ENCODE results near the gene C1orf122. TPM values are rescaled to one million over a fixed set of nuclear protein-coding genes. Genes with fewer than 3 reads are reported as not detected.
"Not testable (repeated sequence)": the region's sequence is repeated elsewhere in the genome, so short reads cannot be mapped to it uniquely, and the experiment has no call there.

C1orf122 gene
- 10 to 100 TPM; 20.9 to 35.2 (median 23.9) TPM for polyA plus RNA-seq (ENCODE audit: insufficient read length in 4 of 4)

GRCh38 chr1:37807555-37808368 is at the start of gene C1orf122, which contains the start of gene YRDC:
C1orf122 (plus strand) TSS chr1:37807790; CDS start chr1:37808405, 615 bp downstream.
YRDC (minus strand) TSS chr1:37808208; CDS start chr1:37808180, 28 bp downstream.
- peak; percentile 76 to 89 (median 80) for DNase-seq (ENCODE audit: low read depth in 4 of 4, low spot score in 3 of 4)

- no peak for DNase-seq (ENCODE audit: low read depth in 4 of 4, low spot score in 3 of 4)
Measured at GRCh38 chr1:37759451-37759850, 48.1 kb upstream of the C1orf122 start.

GRCh38 chr1:37761416-37762095 is 46.0 kb upstream of the C1orf122 start:
- DNase-seq (ENCODE audit: low read depth in 4 of 4, low spot score in 3 of 4): no peak

- DNase-seq (ENCODE audit: low read depth in 4 of 4, low spot score in 3 of 4): no peak
Measured at GRCh38 chr1:37762516-37762915, 45.1 kb upstream of the C1orf122 start.

DNA sequence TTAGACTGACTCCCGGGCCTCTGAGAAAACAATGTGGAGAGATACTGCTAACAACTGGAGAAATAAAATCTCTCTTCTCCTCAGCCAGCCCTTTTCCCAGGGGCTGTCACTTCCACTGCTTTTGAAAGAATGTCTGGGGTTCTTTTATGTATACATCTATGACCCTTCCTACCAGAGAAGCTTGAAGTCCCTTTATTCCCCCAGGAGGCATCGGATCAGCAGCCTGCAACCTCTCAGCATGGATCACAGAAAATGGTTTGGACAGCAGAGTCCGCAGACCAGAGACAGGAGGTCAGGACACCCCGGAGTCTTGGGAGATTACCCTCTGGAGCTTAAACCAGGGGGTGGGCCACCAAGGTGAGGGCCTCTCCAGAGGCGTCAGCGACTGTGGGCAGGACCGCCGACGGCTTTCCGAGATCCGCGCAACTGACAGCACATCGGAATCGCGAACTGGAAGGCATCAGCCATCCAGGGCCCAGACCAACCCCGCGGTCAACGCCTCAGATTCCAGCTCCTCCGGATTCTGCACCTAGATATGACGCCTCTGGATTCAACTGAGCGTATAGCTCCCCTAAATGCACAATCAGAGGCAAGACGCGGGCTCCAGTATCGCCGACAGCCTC is 43.7 kb upstream of the C1orf122 start:
- DNase-seq (ENCODE audit: low read depth in 4 of 4, low spot score in 3 of 4): no peak

DNA sequence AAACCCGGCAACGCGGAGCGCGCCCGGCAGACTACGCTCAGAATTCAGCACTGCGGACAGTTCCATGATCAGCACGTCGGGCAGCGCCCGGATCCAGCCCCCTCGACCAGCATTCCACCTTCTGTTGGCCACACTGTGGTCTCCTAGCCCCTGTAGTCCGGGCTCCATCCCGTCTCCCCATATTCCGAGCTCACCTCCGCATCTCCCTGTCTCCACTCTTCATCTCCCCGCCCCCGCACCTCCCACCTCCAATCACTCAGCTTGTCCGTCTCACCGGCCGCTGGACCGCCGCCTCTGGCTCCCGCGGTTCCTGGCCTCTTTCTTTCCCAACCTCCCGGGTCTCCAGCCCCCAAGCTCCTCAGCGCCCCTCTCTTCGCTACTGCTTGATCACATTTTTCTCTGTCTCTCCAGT is 43.2 kb upstream of the C1orf122 start:
- DNase-seq (ENCODE audit: low read depth in 4 of 4, low spot score in 3 of 4): peak; percentile 43 to 59 (median 53)

DNA sequence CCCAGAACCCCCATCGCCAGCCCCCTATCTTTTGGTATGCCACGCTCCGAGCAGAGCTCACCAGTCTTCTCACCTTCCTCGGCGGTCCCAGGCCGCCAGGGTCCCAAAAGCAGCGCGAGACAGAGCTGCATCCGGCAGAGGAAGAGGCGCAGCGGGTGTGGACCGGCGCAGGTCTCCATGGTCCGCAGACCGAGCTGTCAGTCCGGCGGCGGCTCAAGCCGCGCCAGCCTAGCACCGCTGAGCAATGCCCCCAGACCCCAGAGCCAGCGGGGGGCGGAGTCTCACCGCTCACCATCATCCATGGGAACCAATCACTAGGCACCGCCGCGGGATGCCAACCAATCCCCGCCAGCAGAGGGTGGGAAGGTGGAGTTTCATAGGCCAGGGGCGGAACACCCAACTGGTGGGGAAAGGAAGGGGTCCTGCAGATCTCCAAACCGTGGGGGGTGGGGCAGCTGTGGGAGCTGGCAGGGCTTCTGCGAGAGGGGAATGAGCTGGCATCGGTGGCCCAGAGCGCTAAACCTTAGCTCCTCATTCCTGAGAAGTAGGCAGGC is 42.6 kb upstream of the C1orf122 start, which contains the start of gene EPHA10:
TSS of gene EPHA10 (minus strand) at position 233 of the 554 bp plus-strand sequence. CDS start at position 179, 54 bp downstream.
- no peak for DNase-seq (ENCODE audit: low read depth in 4 of 4, low spot score in 3 of 4)

- no peak for DNase-seq (ENCODE audit: low read depth in 4 of 4, low spot score in 3 of 4)
Measured at GRCh38 chr1:37765916-37766664, 41.5 kb upstream of the C1orf122 start.

- no peak for DNase-seq (ENCODE audit: low read depth in 4 of 4, low spot score in 3 of 4)
Measured at GRCh38 chr1:37767488-37767887, 40.1 kb upstream of the C1orf122 start.

DNA sequence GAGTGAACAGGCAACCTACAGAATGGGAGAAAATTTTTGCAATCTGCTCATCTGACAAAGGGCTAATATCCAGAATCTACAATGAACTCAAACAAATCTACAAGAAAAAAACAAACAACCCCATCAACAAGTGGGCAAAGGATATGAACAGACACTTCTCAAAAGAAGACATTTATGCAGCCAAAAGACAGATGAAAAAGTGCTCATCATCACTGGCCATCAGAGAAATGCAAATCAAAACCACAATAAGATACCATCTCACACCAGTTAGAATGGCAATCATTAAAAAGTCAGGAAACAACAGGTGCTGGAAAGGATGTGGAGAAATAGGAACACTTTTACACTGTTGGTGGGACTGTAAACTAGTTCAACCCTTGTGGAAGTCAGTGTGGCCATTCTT is 36.1 kb upstream of the C1orf122 start:
- DNase-seq (ENCODE audit: low read depth in 4 of 4, low spot score in 3 of 4): not testable (repeated sequence)

- DNase-seq (ENCODE audit: low read depth in 4 of 4, low spot score in 3 of 4): no peak
Measured at GRCh38 chr1:37776946-37777516, 30.6 kb upstream of the C1orf122 start.

DNA sequence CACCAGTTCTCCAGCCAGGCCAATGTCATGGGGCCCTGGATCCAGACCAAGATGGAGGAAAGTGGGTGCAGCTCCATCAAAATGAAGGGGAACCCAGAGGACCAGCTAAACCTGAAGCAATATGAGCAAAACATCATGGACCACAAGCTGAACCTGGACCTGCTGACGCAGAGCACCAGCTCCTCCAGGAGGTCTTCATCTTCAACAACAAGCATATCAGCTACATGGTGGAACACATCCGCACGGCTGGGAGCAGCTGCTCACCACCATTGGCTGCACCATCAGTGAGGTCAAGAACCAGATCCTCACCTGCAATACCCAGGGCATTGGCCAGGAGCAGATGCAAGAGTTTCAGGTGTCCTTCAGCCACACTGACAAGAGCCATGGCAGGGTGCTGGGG is 28.9 kb upstream of the C1orf122 start:
- DNase-seq (ENCODE audit: low read depth in 4 of 4, low spot score in 3 of 4): no peak

DNA sequence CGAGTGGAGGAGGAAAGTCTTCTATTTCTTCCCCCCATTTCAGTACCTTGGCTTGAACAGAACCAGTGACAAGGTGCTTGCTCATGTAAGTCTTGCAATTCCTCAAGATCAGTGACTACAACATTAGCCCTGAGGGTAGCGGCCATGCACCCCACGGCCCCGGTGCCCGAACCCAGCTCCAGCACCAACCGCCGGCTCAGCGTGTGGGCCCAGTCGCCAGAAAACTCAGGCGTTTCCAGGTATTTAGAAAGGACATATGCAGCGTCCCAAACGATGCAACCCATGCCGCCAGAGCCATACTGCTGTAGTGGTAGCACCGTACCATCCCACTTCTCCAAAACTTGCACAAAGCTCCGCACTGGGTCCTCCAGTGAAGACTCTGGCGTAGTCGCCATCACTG is 25.1 kb upstream of the C1orf122 start:
- no peak for DNase-seq (ENCODE audit: low read depth in 4 of 4, low spot score in 3 of 4)

- DNase-seq (ENCODE audit: low read depth in 4 of 4, low spot score in 3 of 4): no peak
Measured at GRCh38 chr1:37792943-37793686, 14.5 kb upstream of the C1orf122 start.

GRCh38 chr1:37793773-37794371 is 13.7 kb upstream of the C1orf122 start, which contains the start of gene MANEAL:
MANEAL (plus strand) TSS chr1:37793847; CDS start chr1:37794183, 336 bp downstream.
- peak in 1 of 4 donors; percentile 8 for DNase-seq (ENCODE audit: low read depth in 4 of 4, low spot score in 3 of 4)

DNA sequence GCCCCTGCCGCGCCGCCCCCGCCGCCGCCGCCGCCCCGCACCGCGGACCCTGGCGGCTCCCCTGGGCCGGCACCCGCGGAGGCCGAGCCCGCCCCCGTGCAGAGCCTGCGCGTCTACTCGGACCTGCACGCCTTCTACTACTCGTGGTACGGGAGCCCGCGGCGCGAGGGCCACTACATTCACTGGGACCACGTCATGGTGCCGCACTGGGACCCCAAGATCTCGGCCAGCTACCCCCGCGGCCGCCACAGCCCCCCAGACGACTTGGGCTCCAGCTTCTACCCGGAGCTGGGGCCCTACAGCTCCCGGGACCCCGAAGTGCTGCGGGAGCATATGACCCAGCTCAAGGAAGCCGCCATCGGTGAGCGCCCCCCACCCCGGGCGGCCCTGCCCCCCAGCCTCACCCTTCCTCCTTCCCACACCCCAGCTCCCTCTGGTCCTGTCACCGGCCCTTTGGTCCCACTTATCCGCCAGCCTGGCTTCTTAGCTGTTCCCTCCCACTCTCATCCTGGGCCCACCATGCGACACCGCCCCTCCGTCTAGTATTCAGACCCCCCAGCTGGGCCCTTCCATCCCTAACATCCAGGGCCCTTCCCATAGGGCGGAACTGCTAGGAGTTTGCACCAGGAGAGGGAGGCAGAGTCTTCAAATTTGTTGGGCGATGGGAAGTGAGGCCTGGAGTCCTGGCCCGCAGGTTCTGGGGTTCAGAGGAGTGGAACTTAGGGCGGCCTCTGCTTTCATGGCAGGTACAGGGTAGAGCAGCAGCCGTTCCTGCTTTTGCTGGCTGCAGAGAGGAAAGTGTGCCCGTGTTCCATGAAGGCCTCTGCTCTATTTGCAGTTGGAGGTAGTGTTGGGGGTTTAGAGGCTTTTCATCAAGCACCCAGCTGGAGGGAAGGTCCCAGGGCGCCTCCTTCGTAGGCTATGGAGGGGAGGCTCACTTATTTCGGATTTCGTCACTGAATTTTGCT is 12.9 kb upstream of the C1orf122 start:
- no peak for DNase-seq (ENCODE audit: low read depth in 4 of 4, low spot score in 3 of 4)

Data from left renal pelvis (tissue), 4 donors.